ENCODE data around the gene ATF5.

GRCh38 chr19:49883094-49883493, 45.9 kb upstream of the ATF5 start:
- TF ChIP-seq CTCF (conservative IDR thresholded peaks at IDR 0.05) (no peak), EZH2 (IDR thresholded peaks at IDR 0.05; ENCODE audit: low read depth) (no peak)
